Frontal cortex (tissue), 4 donors: ENCODE results near the gene SMCO4. TPM values are rescaled to one million over a fixed set of nuclear protein-coding genes. Genes with fewer than 3 reads are reported as not detected.

Experiments used
- DNase-seq, 2 donors: peaks; one replicate each; pipeline ENCODE4 v3.0.0; 2012; ENCODE audit warnings: low spot score in 2 of 2
- FAIRE-seq: peaks from 2 replicates; lab custom pipeline; 2012; peaks lifted over from hg19 to GRCh38; lab: Jason Lieb, UNC
- total RNA-seq: library from RNA; depleted of rRNA; stranded (reverse); fragments of >200 nt; gene quantifications from one replicate; pipeline ENCODE4 v1.2.3, GENCODE V29; 2014
- donor health status: control.
- donor health status: control.
- donor health status: control.

SMCO4 gene
- total RNA-seq, 1 donor from 2014 or later: 2.9 TPM

- no peak for FAIRE-seq
- DNase-seq: no peak
These were observed 31.1 kb downstream of the SMCO4 start for GRCh38 chr11:93512073-93512475.

GRCh38 chr11:93510196-93510873, 32.9 kb downstream of the SMCO4 start:
- DNase-seq (no peak), FAIRE-seq (no peak)

- DNase-seq (no peak), FAIRE-seq (no peak)
These were observed 35.7 kb downstream of the SMCO4 start for GRCh38 chr11:93507517-93507916.

- FAIRE-seq (no peak), DNase-seq (no peak)
These were observed 37.5 kb downstream of the SMCO4 start for GRCh38 chr11:93505703-93506102.

- DNase-seq: no peak
- FAIRE-seq: no peak
These were observed 38.8 kb downstream of the SMCO4 start for GRCh38 chr11:93504110-93505095.

GRCh38 chr11:93501856-93502255, 41.3 kb downstream of the SMCO4 start:
- DNase-seq (no peak), FAIRE-seq (no peak)

GRCh38 chr11:93500759-93501158, 42.4 kb downstream of the SMCO4 start:
- FAIRE-seq (no peak), DNase-seq (no peak)

GRCh38 chr11:93498641-93499040, 44.5 kb downstream of the SMCO4 start:
- FAIRE-seq: no peak

GRCh38 chr11:93498161-93498560, 45.0 kb downstream of the SMCO4 start:
- DNase-seq (no peak), FAIRE-seq (no peak)

More at GRCh38 chr11:93498641-93499040, 44.5 kb downstream of the SMCO4 start:
- DNase-seq: no peak

- FAIRE-seq (no peak), DNase-seq (no peak)
These were observed 45.6 kb downstream of the SMCO4 start for GRCh38 chr11:93497596-93497995.

GRCh38 chr11:93494357-93494756, 48.8 kb downstream of the SMCO4 start:
- FAIRE-seq (no peak), DNase-seq (no peak)

- no peak for FAIRE-seq
- no peak for DNase-seq
These were observed 49.8 kb downstream of the SMCO4 start for GRCh38 chr11:93493252-93493897.

- DNase-seq: no peak
- no peak for FAIRE-seq
These were observed 50.5 kb downstream of the SMCO4 start for GRCh38 chr11:93492464-93493251.

GRCh38 chr11:93491973-93492372, 51.2 kb downstream of the SMCO4 start:
- DNase-seq (no peak), FAIRE-seq (no peak)

- no peak for DNase-seq
- FAIRE-seq: no peak
These were observed 52.1 kb downstream of the SMCO4 start for GRCh38 chr11:93490996-93491618.

- FAIRE-seq: no peak
- no peak for DNase-seq
These were observed 53.4 kb downstream of the SMCO4 start for GRCh38 chr11:93489841-93490240.

- FAIRE-seq (no peak), DNase-seq (no peak)
These were observed 56.1 kb downstream of the SMCO4 start for GRCh38 chr11:93487032-93487483.

- DNase-seq (no peak), FAIRE-seq (no peak)
These were observed 57.2 kb downstream of the SMCO4 start for GRCh38 chr11:93485983-93486382.

GRCh38 chr11:93484716-93485115, 58.5 kb downstream of the SMCO4 start:
- DNase-seq (no peak), FAIRE-seq (no peak)
